ENCODE results near the gene APMAP.

The APMAP gene

DNA sequence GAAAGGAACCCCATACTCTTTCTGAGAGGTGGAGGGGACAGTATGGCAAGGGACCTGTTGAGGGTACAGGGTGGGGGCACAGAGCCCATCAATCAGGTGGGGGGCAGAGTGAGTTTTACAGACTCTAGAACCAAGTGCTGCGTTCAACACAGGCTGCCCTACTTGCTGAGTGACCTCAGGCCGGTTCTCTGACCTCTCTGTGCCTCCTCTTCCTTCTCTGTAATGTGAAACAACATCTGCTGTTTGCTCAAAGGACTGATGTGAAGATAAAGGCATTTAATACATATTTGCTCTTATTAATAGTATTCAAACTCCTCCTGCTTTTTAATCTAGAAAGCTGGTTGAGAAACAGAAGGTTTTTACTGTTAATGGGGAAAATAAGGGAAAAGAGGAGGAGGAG is 25.9 kb upstream of the APMAP start:
- no peaks in the 10 kb centered on the region for H3K9me3 Mint-ChIP-seq
- H3K4me1 Mint-ChIP-seq: peaks cover 3 to 9% of the 10 kb centered on the region in 2 donors
- no peak for DNase-seq
- H3K27me3 Mint-ChIP-seq: no peaks in the 10 kb centered on the region
- no peak overlapping the region for H3K27ac Mint-ChIP-seq
- H3K36me3 Mint-ChIP-seq: peaks cover 11 to 25% of the 10 kb centered on the region in 2 donors
- H3K4me3 Mint-ChIP-seq: no peak overlapping the region
- no peak for ATAC-seq (replicated peaks)

GRCh38 chr20:25017257-25017803 is 24.8 kb upstream of the APMAP start:
- Mint-ChIP-seq H3K27me3 (no peaks in the 10 kb centered on the region), H3K4me1 (peaks cover 1 to 9% of the 10 kb centered on the region in 2 donors), H3K27ac (no peak overlapping the region), H3K36me3 (peaks cover 9 to 29% of the 10 kb centered on the region in 2 donors), H3K4me3 (no peak overlapping the region), H3K9me3 (no peaks in the 10 kb centered on the region)
- no peak for ATAC-seq (replicated peaks)
- DNase-seq: no peak

DNA sequence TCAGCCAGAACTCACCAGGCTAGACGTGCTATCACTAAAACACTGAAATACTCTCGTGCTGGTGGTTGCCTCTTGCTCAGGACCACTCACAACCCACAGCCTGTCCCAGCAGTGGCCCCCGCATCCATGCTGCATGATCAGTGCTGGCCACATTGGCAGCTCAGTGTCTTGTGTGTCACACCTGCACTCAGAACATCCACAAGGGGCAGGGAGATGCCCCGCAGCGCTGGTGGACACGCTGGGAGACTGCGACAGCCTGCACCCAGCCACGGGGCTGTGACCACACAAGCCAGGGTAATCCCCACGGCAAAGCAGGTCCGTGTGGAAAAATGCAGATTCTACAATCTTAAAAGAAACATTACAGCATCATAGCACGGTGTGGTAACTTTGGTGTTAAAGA is 23.9 kb upstream of the APMAP start:
- ATAC-seq (replicated peaks) (no peak), DNase-seq (no peak)
- no peak overlapping the region for H3K27ac Mint-ChIP-seq
- H3K4me3 Mint-ChIP-seq: no peak overlapping the region
- H3K4me1 Mint-ChIP-seq: peaks cover 1 to 9% of the 10 kb centered on the region in 2 donors
- H3K36me3 Mint-ChIP-seq: peaks cover 9 to 29% of the 10 kb centered on the region in 2 donors
- H3K9me3 Mint-ChIP-seq: no peaks in the 10 kb centered on the region
- no peaks in the 10 kb centered on the region for H3K27me3 Mint-ChIP-seq

DNA sequence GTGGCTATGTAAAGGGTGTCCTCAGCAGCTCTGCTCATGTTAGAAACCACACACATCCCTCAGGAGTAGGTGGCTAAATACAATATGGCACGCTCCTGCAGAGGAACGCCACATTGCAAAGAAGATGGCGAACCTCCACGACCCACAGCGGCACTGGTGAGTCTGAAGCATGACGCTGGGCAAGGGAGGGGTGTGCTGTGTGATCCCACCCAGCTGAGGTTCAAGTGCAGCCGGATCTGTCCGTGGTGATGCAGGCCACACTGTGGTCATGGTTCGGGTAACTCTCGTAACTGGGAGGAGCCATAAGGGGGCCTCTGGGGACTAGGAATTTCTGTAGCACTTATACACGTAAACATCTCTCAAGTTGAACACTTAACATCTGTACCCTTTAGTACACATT is 23.4 kb upstream of the APMAP start:
- Mint-ChIP-seq H3K4me3 (no peak overlapping the region), H3K27ac (no peak overlapping the region), H3K9me3 (no peaks in the 10 kb centered on the region), H3K4me1 (peaks cover 1 to 8% of the 10 kb centered on the region in 2 donors), H3K27me3 (no peaks in the 10 kb centered on the region), H3K36me3 (peaks cover 9 to 29% of the 10 kb centered on the region in 2 donors)
- DNase-seq (no peak), ATAC-seq (replicated peaks) (no peak)

DNA sequence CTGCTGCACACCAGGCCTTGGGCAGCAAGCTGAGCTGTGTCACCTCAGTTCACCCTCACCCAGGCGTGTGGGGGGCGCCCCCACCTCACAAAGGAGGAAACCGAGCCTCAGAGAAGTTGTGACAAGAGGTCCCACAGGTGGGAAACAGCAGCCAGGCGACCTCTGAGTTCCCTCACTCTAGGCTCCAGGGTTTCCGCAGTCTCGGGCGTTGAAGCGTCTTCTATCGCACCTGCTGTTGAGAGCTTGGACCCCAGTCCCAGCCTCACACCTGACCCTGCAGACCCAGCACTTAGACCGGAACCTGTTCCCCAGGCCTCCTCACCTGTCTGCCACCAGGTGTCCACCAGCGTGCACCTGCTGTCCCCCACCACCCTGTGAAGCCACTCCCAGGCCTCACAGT is 22.3 kb upstream of the APMAP start:
- H3K36me3 Mint-ChIP-seq: peaks cover 16 to 31% of the 10 kb centered on the region in 2 donors
- H3K27ac Mint-ChIP-seq: no peak overlapping the region
- ATAC-seq (replicated peaks) (no peak), DNase-seq (no peak)
- peaks cover 0 to 1% of the 10 kb centered on the region in 2 donors for H3K4me1 Mint-ChIP-seq
- no peak overlapping the region for H3K4me3 Mint-ChIP-seq
- H3K9me3 Mint-ChIP-seq: no peaks in the 10 kb centered on the region
- no peaks in the 10 kb centered on the region for H3K27me3 Mint-ChIP-seq

- ATAC-seq (replicated peaks) (no peak), DNase-seq (no peak)
- Mint-ChIP-seq H3K4me1 (peaks cover 0 to 1% of the 10 kb centered on the region in 2 donors), H3K27me3 (no peaks in the 10 kb centered on the region), H3K27ac (no peak overlapping the region), H3K9me3 (no peaks in the 10 kb centered on the region), H3K36me3 (peaks cover 16 to 34% of the 10 kb centered on the region in 2 donors), H3K4me3 (no peak overlapping the region)
Measured at GRCh38 chr20:25013478-25014380, 21.2 kb upstream of the APMAP start.

DNA sequence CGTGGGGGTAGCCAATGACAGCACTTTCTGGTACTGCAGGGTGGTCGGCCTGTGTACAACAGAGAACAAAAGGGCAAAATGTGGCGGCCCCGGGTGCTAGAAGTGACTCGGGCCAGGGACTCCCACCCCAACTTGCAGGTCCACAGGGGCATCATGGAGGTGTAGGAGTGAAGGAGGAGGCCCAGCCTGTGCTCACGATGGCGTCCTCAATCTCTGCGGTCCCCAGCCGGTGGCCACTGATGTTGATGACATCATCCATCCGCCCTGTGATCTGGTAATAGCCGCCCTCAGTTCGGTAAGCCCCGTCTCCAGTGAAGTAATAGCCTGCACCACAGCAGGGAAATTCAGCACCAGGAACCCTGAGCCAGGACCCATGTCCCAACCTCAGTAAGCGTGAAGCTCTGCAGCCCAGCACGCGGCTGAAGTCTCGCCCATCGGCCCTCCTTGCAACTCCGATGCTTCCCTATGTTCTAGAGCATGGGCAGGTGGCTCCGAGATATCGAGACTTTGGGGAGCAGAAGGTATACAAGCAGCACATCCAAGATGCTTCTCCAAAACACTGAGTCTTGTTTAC is 20.2 kb upstream of the APMAP start:
- H3K9me3 Mint-ChIP-seq: no peaks in the 10 kb centered on the region
- no peak for ATAC-seq (replicated peaks)
- no peak overlapping the region for H3K27ac Mint-ChIP-seq
- no peak for DNase-seq
- H3K36me3 Mint-ChIP-seq: peaks cover 18 to 34% of the 10 kb centered on the region in 2 donors
- no peaks in the 10 kb centered on the region for H3K27me3 Mint-ChIP-seq
- H3K4me3 Mint-ChIP-seq: no peak overlapping the region
- H3K4me1 Mint-ChIP-seq: peaks cover 0 to 1% of the 10 kb centered on the region in 2 donors

DNA sequence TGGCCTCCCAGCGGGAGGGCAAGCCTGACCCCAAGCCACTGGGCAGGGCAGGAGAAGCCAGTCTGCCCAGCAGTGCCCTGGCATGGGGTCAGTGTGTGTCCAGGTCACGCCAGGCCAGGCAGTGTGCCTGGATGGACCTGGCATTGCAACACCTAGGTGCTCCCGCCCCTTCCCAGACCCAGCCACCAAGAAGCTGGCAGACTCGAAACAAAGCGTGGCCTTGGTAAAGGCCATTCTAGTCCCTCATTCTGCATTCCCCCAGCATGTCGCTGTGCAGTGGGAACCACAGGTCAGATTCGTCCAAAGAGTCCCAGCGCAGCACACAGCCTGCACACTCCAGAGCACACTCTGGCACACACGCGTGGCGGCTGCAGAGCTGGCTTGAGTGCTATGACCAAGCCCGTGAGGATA is 19.3 kb upstream of the APMAP start:
- Mint-ChIP-seq H3K27ac (no peak overlapping the region), H3K36me3 (peaks cover 16 to 34% of the 10 kb centered on the region in 2 donors), H3K4me1 (no peaks in the 10 kb centered on the region), H3K9me3 (no peaks in the 10 kb centered on the region), H3K4me3 (no peak overlapping the region), H3K27me3 (no peaks in the 10 kb centered on the region)
- ATAC-seq (replicated peaks): no peak
- DNase-seq: no peak

- ATAC-seq (replicated peaks) (no peak), DNase-seq (no peak)
- Mint-ChIP-seq H3K9me3 (no peaks in the 10 kb centered on the region), H3K27me3 (no peaks in the 10 kb centered on the region), H3K4me3 (no peak overlapping the region), H3K27ac (no peak overlapping the region), H3K36me3 (peaks cover 22 to 37% of the 10 kb centered on the region in 2 donors), H3K4me1 (no peaks in the 10 kb centered on the region)
Measured at GRCh38 chr20:25011261-25011660, 18.7 kb upstream of the APMAP start.

GRCh38 chr20:25009218-25010145 is 16.9 kb upstream of the APMAP start:
- Mint-ChIP-seq H3K27me3 (no peaks in the 10 kb centered on the region), H3K4me3 (no peak overlapping the region), H3K36me3 (peaks cover 27 to 42% of the 10 kb centered on the region in 2 donors), H3K9me3 (no peaks in the 10 kb centered on the region), H3K4me1 (no peaks in the 10 kb centered on the region), H3K27ac (no peak overlapping the region)
- DNase-seq: no peak
- no peak for ATAC-seq (replicated peaks)

DNA sequence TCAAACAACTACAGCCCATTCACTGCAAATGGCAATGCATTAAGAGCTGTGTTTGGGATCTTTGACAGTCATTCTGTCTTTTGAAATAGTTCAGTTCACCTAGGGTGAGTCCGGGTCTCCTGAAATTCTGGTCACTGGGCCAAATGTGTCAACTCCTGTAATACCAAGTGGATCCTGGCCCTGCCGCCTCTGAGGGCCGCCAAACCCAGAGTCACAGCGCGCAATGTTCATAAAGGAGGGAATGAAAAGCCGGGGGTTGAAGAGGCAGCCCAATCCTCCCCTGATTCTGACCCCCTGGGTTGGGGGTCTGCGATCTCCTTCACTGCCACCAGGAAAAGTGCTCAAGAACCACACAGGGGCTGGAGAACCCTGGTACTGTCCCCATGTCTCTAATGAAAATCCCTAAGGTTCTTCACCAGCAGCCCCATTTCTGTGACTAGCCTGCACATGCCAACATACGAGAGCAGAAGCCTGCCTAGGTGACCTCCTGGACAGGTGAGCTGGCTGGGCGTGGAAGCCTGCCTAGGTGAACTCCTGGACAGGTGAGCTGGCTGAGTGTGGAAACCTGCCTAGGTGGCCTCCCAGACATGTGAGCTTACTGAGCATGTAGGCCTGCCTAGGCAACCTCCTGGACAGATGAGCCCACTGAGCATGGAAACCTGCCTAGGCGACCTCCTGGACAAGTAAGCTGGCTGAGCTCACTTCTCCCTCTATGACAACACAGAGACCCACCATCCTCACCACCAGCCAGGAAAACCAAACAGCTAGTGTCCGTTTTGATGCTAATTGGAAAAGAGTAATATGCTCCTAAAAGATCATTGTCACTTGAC is 16.1 kb upstream of the APMAP start:
- Mint-ChIP-seq H3K4me1 (no peaks in the 10 kb centered on the region), H3K36me3 (peaks cover 27 to 38% of the 10 kb centered on the region in 2 donors), H3K9me3 (no peaks in the 10 kb centered on the region), H3K27me3 (no peaks in the 10 kb centered on the region), H3K4me3 (no peak overlapping the region), H3K27ac (no peak overlapping the region)
- ATAC-seq (replicated peaks): no peak
- no peak for DNase-seq

- Mint-ChIP-seq H3K27ac (no peak overlapping the region), H3K36me3 (peaks cover 34 to 38% of the 10 kb centered on the region in 2 donors), H3K4me3 (no peak overlapping the region), H3K4me1 (no peaks in the 10 kb centered on the region), H3K27me3 (no peaks in the 10 kb centered on the region), H3K9me3 (peaks cover 2 to 4% of the 10 kb centered on the region in 2 donors)
- DNase-seq (no peak), ATAC-seq (replicated peaks) (no peak)
Measured at GRCh38 chr20:25007491-25008305, 15.1 kb upstream of the APMAP start.

Data from stimulated activated naive B cell treated with anti-CD40 and anti-IgM and Interleukin-4, amounts not matched to agents 10 μg/mL and 1 μg/mL and 100 μg/mL, for 72 hours (primary cell).